CD4-positive, alpha-beta T cell (primary cell): ENCODE measurements around the gene PLEKHO1. TPM values are rescaled to one million over a fixed set of nuclear protein-coding genes. Genes with fewer than 3 reads are reported as not detected.

Source experiments
- ATAC-seq: fragments of 200-7000 bp; cut with Tn5 transposase; one replicate; pipeline ENCODE4 v1.10.0; 2022; ENCODE audit warnings: mild to moderate bottlenecking; ENCODE audit not compliant: poor library complexity
- CTCF ChIA-PET: fragments of 350-600 bp; sonication (Branson Sonifier 250); formaldehyde crosslinking; loops from one replicate; lab custom pipeline; 2021; ENCODE audit warnings: antibody characterized with exemption, inconsistent platforms; lab: Charles Lee
- POLR2A ChIA-PET: fragments of 350-600 bp; sonication (Branson Sonifier 250); formaldehyde crosslinking; loops from one replicate; lab custom pipeline; 2021; ENCODE audit warnings: antibody characterized with exemption, inconsistent platforms; lab: Charles Lee
- DNase-seq, 14 experiments: peaks; one replicate each; pipeline ENCODE4 v3.0.0-alpha.2; 2013 to 2020; ENCODE audit warnings: mixed read lengths in 2 of 14
- H3K27ac ChIP-seq, 2 donors: one replicate each; pipeline versions ENCODE4 v1.5.1 to v1.7.0; 2013; ENCODE audit warnings: low read length in 2 of 2, low read depth in 1 of 2, mild to moderate bottlenecking in 1 of 2
- H3K27me3 ChIP-seq, 2 experiments: 1 replicate in 1 of 2; 2 replicates in 1 of 2; pipeline versions ENCODE4 v1.6.1 to v1.7.0; 2013; ENCODE audit warnings: low read length in 2 of 2, control low read depth in 1 of 2, mild to moderate bottlenecking in 1 of 2, moderate library complexity in 1 of 2; ENCODE audit not compliant: insufficient read depth in 2 of 2, control insufficient read depth in 1 of 2
- H3K36me3 ChIP-seq: one replicate; pipeline ENCODE4 v1.6.1; 2013; ENCODE audit warnings: low read length, control low read depth; ENCODE audit not compliant: insufficient read depth
- H3K4me1 ChIP-seq: one replicate; pipeline ENCODE4 v1.6.1; 2013; ENCODE audit warnings: low read length, control low read depth; ENCODE audit not compliant: insufficient read depth
- H3K4me3 ChIP-seq: one replicate; pipeline ENCODE4 v1.5.1; 2013; ENCODE audit warnings: mild to moderate bottlenecking, low read length, moderate library complexity
- H3K9me3 ChIP-seq, 2 experiments: 1 replicate in 1 of 2; 2 replicates in 1 of 2; pipeline versions ENCODE4 v1.6.1 to v1.7.0; 2013; ENCODE audit warnings: low read length in 2 of 2, mild to moderate bottlenecking in 2 of 2, control low read depth in 1 of 2, moderate library complexity in 1 of 2; ENCODE audit not compliant: control insufficient read depth in 1 of 2, insufficient read depth in 1 of 2
- H3K27ac Mint-ChIP-seq: one replicate; pipeline ENCODE4 v1.8.0; 2020; ENCODE audit warnings: mixed read lengths
- H3K27me3 Mint-ChIP-seq: one replicate; pipeline ENCODE4 v1.8.0; 2021; ENCODE audit warnings: mixed read lengths
- H3K36me3 Mint-ChIP-seq: one replicate; pipeline ENCODE4 v1.8.0; 2021; ENCODE audit warnings: low read depth, mixed read lengths
- H3K4me1 Mint-ChIP-seq: one replicate; pipeline ENCODE4 v1.8.0; 2021; ENCODE audit warnings: low read depth, mixed read lengths
- H3K4me3 Mint-ChIP-seq: one replicate; pipeline ENCODE4 v1.8.0; 2020; ENCODE audit warnings: mild to moderate bottlenecking, mixed read lengths
- H3K9me3 Mint-ChIP-seq: one replicate; pipeline ENCODE4 v1.8.0; 2020; ENCODE audit warnings: mixed read lengths
- CTCF ChIP-seq: fragments of 200-600 bp; IDR thresholded peaks from one replicate; pipeline ENCODE4 v1.8.0; 2022; ENCODE audit warnings: antibody characterized with exemption, mild to moderate bottlenecking
- intact Hi-C, 2 experiments: fragments of 100-400 bp; cut with DNase I in 1 of 2; cut with micrococcal nuclease in 1 of 2; formaldehyde crosslinking; loops; one replicate each; pipeline versions ENCODE4 v1.15.1 to v1.9.0; 2023 to 2025; cut with DNase I, micrococcal nuclease
- total RNA-seq, 174 experiments: library from RNA in 2 of 174; stranded (reverse) in 2 of 174; gene quantifications; one replicate each; pipeline ENCODE4 v1.2.3 and lab custom pipeline; 2021 to 2026

The PLEKHO1 gene
- total RNA-seq, 2 experiments from 2014 or later = 97.6 to 110 TPM

GRCh38 chr1:150171801-150172200, 22.1 kb downstream of the PLEKHO1 start:
- Mint-ChIP-seq H3K27me3 (no peaks in the 10 kb centered on the region), H3K4me1 (no peaks in the 10 kb centered on the region), H3K9me3 (no peaks in the 10 kb centered on the region), H3K4me3 (no peak overlapping the region), H3K36me3 (no peaks in the 10 kb centered on the region), H3K27ac (no peak overlapping the region)
- no peaks in the 10 kb centered on the region for H3K9me3 ChIP-seq
- H3K4me1 ChIP-seq = no peaks in the 10 kb centered on the region
- intact Hi-C loops = no loop called here
- DNase-seq (no peak), ATAC-seq (no peak)
- ChIA-PET CTCF (interaction anchor here (0.6 to 1.3 kb wide), 2 partner anchors 40 to 104 kb away, joined by 3 read pairs; partner anchors contain the start of gene VPS45), POLR2A (no interaction called here)
- H3K4me3 ChIP-seq = no peak overlapping the region
- H3K27me3 ChIP-seq = peaks cover 0 to 2% of the 10 kb centered on the region in 2 experiments
- H3K36me3 ChIP-seq = no peaks in the 10 kb centered on the region
- H3K27ac ChIP-seq = no peak overlapping the region
- no peak for TF ChIP-seq CTCF

- Mint-ChIP-seq H3K27me3 (no peaks in the 10 kb centered on the region), H3K27ac (no peak overlapping the region), H3K4me1 (no peaks in the 10 kb centered on the region), H3K9me3 (no peaks in the 10 kb centered on the region), H3K4me3 (no peak overlapping the region), H3K36me3 (no peaks in the 10 kb centered on the region)
- no peak for TF ChIP-seq CTCF
- no peak overlapping the region for H3K4me3 ChIP-seq
- ATAC-seq (no peak), DNase-seq (no peak)
- intact Hi-C loops = no loop called here
- H3K4me1 ChIP-seq = no peaks in the 10 kb centered on the region
- CTCF ChIA-PET = no interaction called here
- POLR2A ChIA-PET = no interaction called here
- no peaks in the 10 kb centered on the region for H3K9me3 ChIP-seq
- H3K27ac ChIP-seq = no peak overlapping the region
- H3K27me3 ChIP-seq = peaks cover 0 to 2% of the 10 kb centered on the region in 2 experiments
- H3K36me3 ChIP-seq = no peaks in the 10 kb centered on the region
Observed at GRCh38 chr1:150173141-150173585, 23.4 kb downstream of the PLEKHO1 start.

DNA sequence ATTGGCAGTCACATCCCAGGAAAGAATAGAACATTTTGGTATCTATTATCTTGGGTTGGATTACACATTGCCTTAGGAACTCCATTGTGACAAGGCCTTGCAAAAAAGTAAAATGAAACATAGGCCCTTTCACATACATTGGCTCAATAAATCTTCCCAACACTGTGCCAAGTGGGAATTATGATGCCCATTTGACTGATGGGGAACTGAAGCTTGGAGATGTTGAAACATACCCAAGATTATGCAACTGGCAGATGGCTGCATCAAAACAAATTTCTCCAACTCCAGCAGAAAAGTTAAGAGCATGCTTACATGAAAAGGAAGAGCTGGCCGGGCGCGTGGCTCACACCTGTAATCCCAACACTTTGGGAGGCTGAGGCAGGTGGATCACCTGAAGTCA, 26.9 kb downstream of the PLEKHO1 start:
- ChIA-PET CTCF (no interaction called here), POLR2A (no interaction called here)

More for the DNA sequence above, 26.9 kb downstream of the PLEKHO1 start:
- H3K36me3 Mint-ChIP-seq = no peaks in the 10 kb centered on the region
- no peak for DNase-seq
- Histone ChIP-seq H3K4me3 (no peak overlapping the region), H3K27ac (no peak overlapping the region), H3K9me3 (no peaks in the 10 kb centered on the region), H3K36me3 (no peaks in the 10 kb centered on the region), H3K4me1 (no peaks in the 10 kb centered on the region), H3K27me3 (no peaks in the 10 kb centered on the region)
- H3K4me3 Mint-ChIP-seq = no peak overlapping the region
- H3K27ac Mint-ChIP-seq = no peak overlapping the region
- intact Hi-C loops = no loop called here
- no peaks in the 10 kb centered on the region for H3K4me1 Mint-ChIP-seq
- no peaks in the 10 kb centered on the region for H3K9me3 Mint-ChIP-seq
- no peak for ATAC-seq
- H3K27me3 Mint-ChIP-seq = no peaks in the 10 kb centered on the region
- no peak for TF ChIP-seq CTCF
